AG09309 (cell line): Measurements from ENCODE around the gene HSD11B2.
A peak's percentile ranks its signal among the peaks of the same experiment; 100 is the strongest.

Source experiments
- DNase-seq: peaks from one replicate; pipeline ENCODE4 v3.0.0-alpha.2; 2010; ENCODE audit warnings: low read depth
- H3K4me3 ChIP-seq: 2 replicates; pipeline ENCODE4 v1.5.1; 2011; ENCODE audit warnings: mild to moderate bottlenecking, low read depth, low read length, moderate library complexity; ENCODE audit not compliant: control insufficient read depth
- CTCF ChIP-seq: IDR thresholded peaks from 2 replicates; pipeline ENCODE4 v1.5.1; 2011; ENCODE audit warnings: mild to moderate bottlenecking, low read depth, low read length, inconsistent platforms; ENCODE audit not compliant: insufficient read depth, control insufficient read depth; ENCODE audit errors: missing control alignments

The HSD11B2 gene

GRCh38 chr16:67429053-67429798 lies 1.7 kb upstream of the HSD11B2 start:
- TF ChIP-seq CTCF, result no peak
- no peak overlapping the region for H3K4me3 ChIP-seq
- DNase-seq, result no peak

- no peak for TF ChIP-seq CTCF
- no peak for DNase-seq
- no peak overlapping the region for H3K4me3 ChIP-seq
These were observed 970 bp upstream of the HSD11B2 start for GRCh38 chr16:67429799-67430503.

GRCh38 chr16:67430504-67430976 lies 381 bp upstream of the HSD11B2 start:
- no peak for TF ChIP-seq CTCF
- no peak for DNase-seq
- peak overlapping the region; percentile 17; the same call in 1 of the 2 replicates for H3K4me3 ChIP-seq

GRCh38 chr16:67431775-67432505 lies 1.0 kb downstream of the HSD11B2 start:
- peak overlapping the region; percentile 35; the same call in 1 of the 2 replicates for H3K4me3 ChIP-seq
- DNase-seq, result no peak

GRCh38 chr16:67432506-67432890 lies 1.6 kb downstream of the HSD11B2 start:
- DNase-seq, result no peak
- no peak for TF ChIP-seq CTCF
- H3K4me3 ChIP-seq, result no peak overlapping the region

More at GRCh38 chr16:67431775-67432505, 1.0 kb downstream of the HSD11B2 start:
- TF ChIP-seq CTCF, result no peak

- TF ChIP-seq CTCF, result no peak
- DNase-seq, result no peak
- no peak overlapping the region for H3K4me3 ChIP-seq
These were observed 2.3 kb downstream of the HSD11B2 start for GRCh38 chr16:67433131-67433719.
